Measurements from ENCODE around the gene ATP6V0D1.

DNA sequence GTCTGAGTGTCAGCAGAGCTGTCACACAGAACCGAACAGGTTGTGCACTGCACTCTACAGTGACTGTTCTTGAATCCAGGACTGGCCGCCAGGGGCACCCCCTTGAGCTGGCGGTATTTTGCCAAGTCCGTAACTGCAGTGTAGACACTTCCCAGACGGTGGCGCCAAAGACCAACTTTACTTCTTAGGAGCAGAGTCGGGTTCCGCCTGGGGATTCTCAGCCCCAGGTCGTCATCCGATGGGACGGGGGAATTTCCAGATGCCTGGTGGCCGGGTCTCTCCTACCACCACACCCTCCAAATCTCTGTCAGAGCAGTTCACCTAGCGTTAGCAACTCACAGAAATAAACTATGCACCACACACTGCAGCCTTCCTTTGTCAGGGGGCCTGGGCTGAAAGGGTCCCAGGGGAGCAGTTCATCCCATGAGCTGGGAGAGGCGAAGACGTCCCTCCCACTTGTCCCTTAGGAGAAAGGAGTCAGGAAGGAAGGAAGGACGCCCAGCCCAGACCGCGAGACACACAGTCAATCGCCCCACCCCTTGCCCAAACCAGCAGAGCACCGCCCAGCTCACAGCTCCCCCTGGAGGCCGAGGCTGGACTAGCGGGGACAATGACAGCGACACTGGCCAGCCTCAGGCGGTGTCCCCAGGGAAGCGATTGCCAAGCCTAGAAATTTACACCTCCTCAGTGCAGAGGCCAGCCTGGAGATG is 40.3 kb upstream of the ATP6V0D1 start:
- TF ChIP-seq EZH2 (IDR thresholded peaks at IDR 0.05), result no peak
- TF ChIP-seq POLR2AphosphoS5 (IDR thresholded peaks at IDR 0.05; ENCODE audit: borderline replicate concordance, low read depth, low read length), result no peak
- no peak for TF ChIP-seq FOXP2 (optimal IDR thresholded peaks at IDR 0.05; ENCODE audit: control extremely low read depth, extremely low read length, insufficient read depth)
